AG09309 (cell line): ENCODE measurements around the gene NEK9.

Source experiments
- DNase-seq: peaks from one replicate; pipeline ENCODE4 v3.0.0-alpha.2; 2010; ENCODE audit warnings: low read depth
- H3K4me3 ChIP-seq: 2 replicates; pipeline ENCODE4 v1.5.1; 2011; ENCODE audit warnings: mild to moderate bottlenecking, low read depth, low read length, moderate library complexity; ENCODE audit not compliant: control insufficient read depth
- TF ChIP-seq, protein P1 (sequence below): IDR thresholded peaks from 2 replicates; pipeline ENCODE4 v1.5.1; 2011; ENCODE audit warnings: mild to moderate bottlenecking, low read depth, low read length, inconsistent platforms; ENCODE audit not compliant: insufficient read depth, control insufficient read depth; ENCODE audit errors: missing control alignments

The NEK9 gene

DNA sequence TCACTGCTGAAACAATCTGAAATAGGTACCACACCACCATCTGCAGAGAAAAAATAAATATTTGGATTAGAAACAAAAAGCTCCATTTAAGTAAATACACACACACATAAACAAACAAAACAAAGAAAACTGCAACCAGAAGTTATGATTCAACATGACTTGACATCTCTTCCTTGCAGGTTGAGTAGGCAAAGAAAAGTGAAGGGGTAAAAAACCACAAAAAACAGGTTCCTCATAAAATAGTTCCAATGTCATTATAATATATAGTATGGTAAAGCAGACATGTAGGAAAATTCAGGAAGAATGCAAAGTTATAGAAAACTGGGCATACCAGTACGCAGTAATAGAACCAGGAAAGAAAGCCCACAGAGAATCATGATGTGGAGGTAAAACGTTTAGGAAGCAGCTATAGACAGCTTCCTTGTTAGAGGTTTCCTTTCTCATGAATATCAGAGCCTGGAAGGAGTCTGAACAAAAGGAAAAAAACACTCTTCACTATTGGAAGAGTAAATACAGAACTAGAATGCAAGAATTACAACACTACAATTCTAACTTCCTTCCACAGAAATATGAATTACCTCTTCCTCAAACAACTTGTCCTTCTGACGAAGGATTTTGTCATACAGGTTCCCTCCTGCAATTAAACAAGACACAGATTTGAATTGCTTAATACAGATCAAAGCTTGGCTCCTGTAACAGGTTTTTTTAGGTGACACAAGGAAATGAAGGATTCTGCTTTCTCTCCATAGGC is 6.1 kb downstream of the NEK9 start:
- DNase-seq = no peak
- no peak overlapping the region for H3K4me3 ChIP-seq
- TF ChIP-seq, protein P1, sequence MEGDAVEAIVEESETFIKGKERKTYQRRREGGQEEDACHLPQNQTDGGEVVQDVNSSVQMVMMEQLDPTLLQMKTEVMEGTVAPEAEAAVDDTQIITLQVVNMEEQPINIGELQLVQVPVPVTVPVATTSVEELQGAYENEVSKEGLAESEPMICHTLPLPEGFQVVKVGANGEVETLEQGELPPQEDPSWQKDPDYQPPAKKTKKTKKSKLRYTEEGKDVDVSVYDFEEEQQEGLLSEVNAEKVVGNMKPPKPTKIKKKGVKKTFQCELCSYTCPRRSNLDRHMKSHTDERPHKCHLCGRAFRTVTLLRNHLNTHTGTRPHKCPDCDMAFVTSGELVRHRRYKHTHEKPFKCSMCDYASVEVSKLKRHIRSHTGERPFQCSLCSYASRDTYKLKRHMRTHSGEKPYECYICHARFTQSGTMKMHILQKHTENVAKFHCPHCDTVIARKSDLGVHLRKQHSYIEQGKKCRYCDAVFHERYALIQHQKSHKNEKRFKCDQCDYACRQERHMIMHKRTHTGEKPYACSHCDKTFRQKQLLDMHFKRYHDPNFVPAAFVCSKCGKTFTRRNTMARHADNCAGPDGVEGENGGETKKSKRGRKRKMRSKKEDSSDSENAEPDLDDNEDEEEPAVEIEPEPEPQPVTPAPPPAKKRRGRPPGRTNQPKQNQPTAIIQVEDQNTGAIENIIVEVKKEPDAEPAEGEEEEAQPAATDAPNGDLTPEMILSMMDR = no peak

DNA sequence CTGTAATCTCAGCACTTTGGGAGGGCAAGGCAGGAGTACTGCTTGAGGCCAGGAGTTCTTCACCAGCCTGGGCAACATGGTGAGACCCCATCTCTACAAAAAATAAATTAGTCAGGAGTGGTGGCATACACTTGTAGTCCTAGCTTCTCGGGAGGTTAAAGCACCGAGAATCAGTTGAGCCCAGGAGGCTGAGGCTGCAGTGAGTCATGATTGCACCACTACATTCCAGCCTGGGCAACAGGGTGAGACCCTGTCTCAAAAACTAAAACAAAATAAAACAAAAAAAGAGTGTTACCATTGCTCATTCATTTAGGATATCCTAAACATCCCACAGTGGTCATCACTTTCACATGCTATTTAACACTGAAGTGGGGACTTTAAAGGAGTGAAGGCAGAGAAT is 7.8 kb downstream of the NEK9 start:
- TF ChIP-seq, protein P1 = no peak
- H3K4me3 ChIP-seq = no peak overlapping the region
- no peak for DNase-seq

DNA sequence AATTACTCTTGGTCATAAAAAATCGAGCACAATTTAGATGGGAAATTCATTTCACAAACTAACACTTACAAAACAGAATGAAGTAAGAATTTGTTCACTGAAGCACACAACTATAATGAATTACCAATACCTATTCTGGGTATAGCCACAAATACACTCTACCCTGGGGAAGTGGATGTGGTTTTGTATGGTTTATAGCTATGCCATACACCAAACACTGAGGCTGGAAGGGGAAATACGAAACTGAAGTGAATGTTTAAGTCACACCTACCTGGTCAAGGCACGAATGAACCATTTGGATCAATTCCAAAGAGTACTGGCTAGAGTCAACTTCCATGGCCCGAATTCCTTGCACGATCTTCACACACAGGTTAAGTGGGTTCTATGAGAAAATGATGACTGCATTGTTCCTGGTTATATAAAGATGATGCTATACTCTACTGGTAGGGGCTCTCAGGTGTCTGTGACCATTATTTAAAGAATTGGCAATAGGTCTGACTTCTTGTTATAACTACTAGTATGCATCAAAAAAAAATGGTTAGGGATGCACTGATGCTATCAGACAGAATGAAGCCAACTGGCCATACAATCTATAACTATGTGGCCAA is 12.8 kb downstream of the NEK9 start:
- no peak for DNase-seq

DNA sequence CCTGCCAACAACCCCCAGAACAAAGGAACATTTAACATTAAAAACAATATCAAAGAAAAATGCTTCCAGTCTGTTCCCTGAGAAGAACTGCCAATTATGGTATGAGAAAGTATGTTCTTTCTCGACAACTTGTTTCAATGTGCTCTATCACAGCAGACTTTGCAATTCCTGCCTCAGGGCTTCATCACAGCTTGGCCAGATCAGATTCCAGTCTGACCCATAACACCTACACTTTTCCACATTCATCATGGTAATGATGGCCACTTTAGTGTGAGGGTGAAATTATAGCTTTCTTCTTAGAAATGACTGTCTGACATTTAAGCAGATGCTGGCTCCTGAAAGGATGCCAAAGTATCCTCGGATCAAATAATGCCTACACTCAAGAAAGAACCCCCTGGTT is 17.0 kb downstream of the NEK9 start:
- no peak overlapping the region for H3K4me3 ChIP-seq
- no peak for DNase-seq
- TF ChIP-seq, protein P1 = no peak

More for the DNA sequence above, 12.8 kb downstream of the NEK9 start:
- TF ChIP-seq, protein P1 = no peak
- no peak overlapping the region for H3K4me3 ChIP-seq

DNA sequence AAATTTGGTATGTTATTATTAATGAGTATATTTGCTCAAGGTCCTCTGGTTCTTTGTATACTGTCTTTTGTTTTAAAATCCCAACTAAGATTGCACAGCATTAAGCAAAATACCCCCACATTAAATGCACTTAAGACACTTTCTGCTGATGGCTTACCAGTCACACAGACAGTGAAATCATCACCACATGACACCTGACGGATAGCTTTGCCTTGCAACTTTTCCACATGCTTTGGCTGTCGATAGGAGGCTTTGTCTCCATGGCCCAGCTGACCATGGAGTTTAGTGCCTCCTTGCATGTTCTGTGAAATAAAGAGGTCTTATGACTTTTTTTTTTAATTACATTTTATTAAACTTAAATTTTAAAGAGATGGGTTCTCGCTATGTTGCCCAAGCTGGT is 19.7 kb downstream of the NEK9 start:
- DNase-seq = no peak
- no peak overlapping the region for H3K4me3 ChIP-seq
- TF ChIP-seq, protein P1 = no peak

DNA sequence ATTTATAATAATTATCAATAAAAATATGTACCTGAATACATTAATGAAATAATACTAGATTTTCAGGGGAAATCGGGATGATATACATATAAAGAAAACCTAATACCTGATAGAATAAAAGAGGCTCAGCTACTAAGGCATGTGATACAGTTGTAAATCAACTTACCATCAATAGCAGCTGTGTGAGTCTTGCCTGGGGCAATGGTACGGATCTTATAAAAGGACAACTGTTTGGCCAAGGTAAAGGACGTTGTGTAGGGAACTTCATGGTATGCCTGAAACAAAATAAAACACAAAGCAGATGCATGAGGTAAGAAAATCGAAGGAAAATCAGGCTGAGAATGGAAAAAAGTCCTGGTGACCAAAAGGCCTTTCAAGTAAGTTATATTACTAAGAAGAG is 25.4 kb downstream of the NEK9 start:
- H3K4me3 ChIP-seq = no peak overlapping the region
- TF ChIP-seq, protein P1 = no peak
- no peak for DNase-seq
